ENCODE results near the gene DISC1. TPM values are rescaled to one million over a fixed set of nuclear protein-coding genes. Genes with fewer than 3 reads are reported as not detected.

DISC1 gene
- total and polyA plus RNA-seq, 11 donors, result 0.76 to 12.8 (median 4.3) TPM

DNA sequence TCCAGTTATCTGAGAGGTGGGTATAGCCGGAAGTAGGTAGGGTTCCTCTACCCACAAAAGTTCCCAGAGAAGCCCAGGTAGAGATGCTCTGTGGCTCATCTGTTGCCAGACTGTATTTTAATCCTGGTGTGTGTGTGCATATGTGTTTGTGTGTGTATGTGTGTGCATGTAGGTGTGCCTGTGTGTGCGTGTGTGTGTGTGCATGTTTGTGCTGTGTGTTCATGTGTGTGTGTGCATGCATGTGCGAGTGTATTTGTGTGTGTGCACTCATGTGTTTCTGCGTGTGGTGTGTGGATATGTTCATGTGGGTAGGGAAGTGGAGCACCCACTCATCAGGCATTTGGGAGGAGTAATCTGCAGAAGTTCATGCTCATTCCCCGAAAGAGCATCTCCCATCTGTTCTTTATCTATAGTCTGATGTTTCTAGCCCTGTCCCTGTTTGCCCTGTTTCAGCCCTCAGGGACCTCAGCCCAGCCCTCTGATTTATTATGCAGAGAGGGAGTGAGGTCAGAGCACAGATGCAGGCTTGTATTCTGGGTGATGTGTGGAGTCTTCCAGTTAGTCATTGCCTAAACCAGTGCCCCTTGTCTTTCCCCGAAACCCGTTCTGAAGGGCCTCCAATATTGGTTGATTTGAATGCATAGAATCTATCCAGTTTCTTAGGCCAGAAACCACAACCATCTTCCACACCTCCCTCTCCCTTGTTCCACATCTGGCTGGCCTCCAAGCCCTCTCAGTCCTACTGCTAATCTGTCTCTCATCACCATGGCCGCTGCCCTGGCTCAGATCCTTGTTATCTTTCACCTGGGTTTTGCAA is 69.1 kb downstream of the DISC1 start:
- H3K27ac ChIP-seq, result no peak overlapping the region
- ATAC-seq (no peak), DNase-seq (no peak)
- no peaks in the 10 kb centered on the region for H3K27me3 ChIP-seq
- peaks cover 0 to 6% (median 0%) of the 10 kb centered on the region in 9 donors for H3K36me3 ChIP-seq
- 63 to 77% (median 72%) methylated on average over 8 of the region's 8 CpGs for WGBS, 4 donors
- no peak overlapping the region for H3K4me3 ChIP-seq
- H3K4me1 ChIP-seq, result peaks cover 0 to 42% (median 18%) of the 10 kb centered on the region in 12 donors
- TF ChIP-seq POLR2A (IDR thresholded peaks at IDR 0.05), result no peak
- TF ChIP-seq, protein P1, sequence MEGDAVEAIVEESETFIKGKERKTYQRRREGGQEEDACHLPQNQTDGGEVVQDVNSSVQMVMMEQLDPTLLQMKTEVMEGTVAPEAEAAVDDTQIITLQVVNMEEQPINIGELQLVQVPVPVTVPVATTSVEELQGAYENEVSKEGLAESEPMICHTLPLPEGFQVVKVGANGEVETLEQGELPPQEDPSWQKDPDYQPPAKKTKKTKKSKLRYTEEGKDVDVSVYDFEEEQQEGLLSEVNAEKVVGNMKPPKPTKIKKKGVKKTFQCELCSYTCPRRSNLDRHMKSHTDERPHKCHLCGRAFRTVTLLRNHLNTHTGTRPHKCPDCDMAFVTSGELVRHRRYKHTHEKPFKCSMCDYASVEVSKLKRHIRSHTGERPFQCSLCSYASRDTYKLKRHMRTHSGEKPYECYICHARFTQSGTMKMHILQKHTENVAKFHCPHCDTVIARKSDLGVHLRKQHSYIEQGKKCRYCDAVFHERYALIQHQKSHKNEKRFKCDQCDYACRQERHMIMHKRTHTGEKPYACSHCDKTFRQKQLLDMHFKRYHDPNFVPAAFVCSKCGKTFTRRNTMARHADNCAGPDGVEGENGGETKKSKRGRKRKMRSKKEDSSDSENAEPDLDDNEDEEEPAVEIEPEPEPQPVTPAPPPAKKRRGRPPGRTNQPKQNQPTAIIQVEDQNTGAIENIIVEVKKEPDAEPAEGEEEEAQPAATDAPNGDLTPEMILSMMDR (IDR thresholded peaks at IDR 0.05), result no peak
- intact Hi-C loops (cut with DNase I), result no loop called here
- H3K9me3 ChIP-seq, result no peaks in the 10 kb centered on the region

DNA sequence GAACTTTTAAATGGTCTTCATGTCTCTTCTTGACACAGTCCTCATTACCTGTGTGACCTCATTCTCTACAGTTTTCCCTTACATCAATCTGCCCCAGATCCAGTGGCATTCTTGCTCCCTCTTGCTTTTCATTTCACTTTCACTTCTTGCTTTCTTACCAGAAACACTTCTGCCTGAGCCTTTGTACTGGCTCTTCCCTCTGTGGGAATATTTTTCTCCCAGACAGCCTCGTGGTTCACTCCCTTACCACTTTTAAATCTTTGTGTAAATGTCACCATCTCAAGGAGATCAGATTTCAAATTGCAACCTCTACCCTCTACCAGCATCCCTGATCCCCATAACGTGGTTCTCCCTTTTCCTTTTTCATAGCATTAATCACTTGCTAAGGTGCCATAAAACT is 73.2 kb downstream of the DISC1 start:
- H3K36me3 ChIP-seq, result peaks cover 0 to 14% (median 0%) of the 10 kb centered on the region in 9 donors
- intact Hi-C loops (cut with DNase I), result no loop called here
- DNase-seq, result no peak
- peak overlapping the region in 1 of 12 donors; percentile 35 for H3K27ac ChIP-seq
- H3K4me3 ChIP-seq, result no peak overlapping the region
- peak in 1 of 4 donors; percentile 20 for ATAC-seq
- TF ChIP-seq POLR2A (IDR thresholded peaks at IDR 0.05), result no peak
- TF ChIP-seq, protein P1 (IDR thresholded peaks at IDR 0.05), result no peak
- H3K4me1 ChIP-seq, result peaks cover 0 to 21% (median 6%) of the 10 kb centered on the region in 12 donors
- no peaks in the 10 kb centered on the region for H3K27me3 ChIP-seq
- 44 to 59% (median 48%) methylated on average over 2 of the region's 2 CpGs for WGBS, 4 donors
- no peaks in the 10 kb centered on the region for H3K9me3 ChIP-seq

DNA sequence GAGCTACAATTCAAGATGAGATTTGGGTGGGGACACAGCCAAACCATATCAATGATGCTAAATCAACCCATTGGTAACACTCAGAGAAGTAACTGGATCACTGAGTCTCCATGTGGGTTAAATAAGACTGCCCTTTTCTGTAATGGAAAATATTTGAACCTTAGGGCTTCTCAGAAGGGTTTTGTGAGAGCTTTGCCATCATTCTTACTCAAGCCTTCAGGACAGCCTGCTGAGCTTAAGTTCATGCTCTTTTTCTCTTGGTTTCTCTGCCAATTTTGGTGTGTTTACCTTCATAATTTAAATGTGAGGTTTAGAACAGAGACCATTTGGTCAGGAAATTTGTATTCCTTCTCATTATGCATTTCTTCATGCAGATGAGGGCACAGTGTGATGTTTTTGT is 74.7 kb downstream of the DISC1 start:
- H3K9me3 ChIP-seq, result no peaks in the 10 kb centered on the region
- H3K36me3 ChIP-seq, result peaks cover 0 to 14% (median 0%) of the 10 kb centered on the region in 9 donors
- H3K4me1 ChIP-seq, result peaks cover 0 to 23% (median 6%) of the 10 kb centered on the region in 12 donors
- intact Hi-C loops (cut with DNase I), result no loop called here
- no peak overlapping the region for H3K4me3 ChIP-seq
- ATAC-seq (no peak), DNase-seq (no peak)
- no peak for TF ChIP-seq POLR2A (IDR thresholded peaks at IDR 0.05)
- TF ChIP-seq, protein P1 (IDR thresholded peaks at IDR 0.05), result no peak
- no peaks in the 10 kb centered on the region for H3K27me3 ChIP-seq
- H3K27ac ChIP-seq, result no peak overlapping the region

DNA sequence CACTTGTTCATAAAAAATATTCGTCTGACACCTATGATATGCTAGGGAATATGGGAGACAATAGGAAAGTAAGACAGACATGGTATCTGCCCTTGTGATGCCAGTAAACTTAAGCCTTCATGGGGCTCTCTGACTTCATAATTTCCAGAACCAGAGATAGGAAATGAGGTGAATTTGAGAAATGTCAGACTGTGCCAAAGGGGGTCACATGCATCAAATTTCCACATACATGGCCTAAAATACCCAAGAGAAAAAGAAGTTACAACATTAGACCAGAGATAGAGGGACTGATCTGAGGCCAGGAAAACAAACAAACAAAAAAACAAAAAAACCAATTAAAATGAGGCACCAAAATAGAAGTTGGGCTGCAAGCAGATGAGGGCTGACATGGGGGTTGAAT is 75.7 kb downstream of the DISC1 start:
- no peaks in the 10 kb centered on the region for H3K9me3 ChIP-seq
- no peak for ATAC-seq
- peaks cover 0 to 23% (median 8%) of the 10 kb centered on the region in 12 donors for H3K4me1 ChIP-seq
- H3K27ac ChIP-seq, result no peak overlapping the region
- H3K36me3 ChIP-seq, result peaks cover 0 to 14% (median 0%) of the 10 kb centered on the region in 9 donors
- H3K27me3 ChIP-seq, result no peaks in the 10 kb centered on the region
- intact Hi-C loops (cut with DNase I), result no loop called here
- TF ChIP-seq, protein P1 (IDR thresholded peaks at IDR 0.05), result no peak
- TF ChIP-seq POLR2A (IDR thresholded peaks at IDR 0.05), result no peak
- no peak overlapping the region for H3K4me3 ChIP-seq
- WGBS, 4 donors, result 82 to 92% (median 90%) methylated on average over 1 of the region's 1 CpG
- no peak for DNase-seq
